A549 (cell line): ENCODE data around the gene BARX2. TPM values are rescaled to one million over a fixed set of nuclear protein-coding genes. Genes with fewer than 3 reads are reported as not detected.

Experiments used
- ATAC-seq, 2 experiments: fragments of 200-7000 bp in 1 of 2; fragments of >200 bp in 1 of 2; cut with Nextera tagmentation in 1 of 2; cut with Tn5 transposase in 1 of 2; 3 replicates each; pipeline versions ENCODE4 v1.8.0 to v1.9.1; 2018 to 2020; ENCODE audit warnings: mild to moderate bottlenecking in 1 of 2, moderate library complexity in 1 of 2
- CTCF ChIA-PET: fragments of 300-600 bp; sonication (Branson Sonifier 250); formaldehyde crosslinking; extraction: SDS; loops from one replicate; lab custom pipeline; 2021; ENCODE audit warnings: antibody characterized with exemption, inconsistent platforms; lab: Yijun Ruan, JAX
- POLR2A ChIA-PET: fragments of 350-600 bp; formaldehyde crosslinking; extraction: SDS; loops from one replicate; lab custom pipeline; 2021; ENCODE audit warnings: antibody characterized with exemption, inconsistent platforms; lab: Yijun Ruan, JAX
- DNase-seq, 2 experiments: peaks; one replicate each; pipeline versions ENCODE4 v3.0.0 to v3.0.0-alpha.2; 2011 to 2016; ENCODE audit warnings: low read depth in 1 of 2, low spot score in 1 of 2
- FAIRE-seq: peaks from 2 replicates; lab custom pipeline; 2011; peaks lifted over from hg19 to GRCh38; lab: Jason Lieb, UNC
- H3K27ac ChIP-seq, 2 experiments: fragments of >200 bp; sonication (Bioruptor Twin); formaldehyde crosslinking; 3 replicates each; pipeline ENCODE4 v1.5.1; 2016 to 2017
- H3K4me1 ChIP-seq: fragments of >200 bp; sonication (Bioruptor Twin); formaldehyde crosslinking; 3 replicates; pipeline ENCODE4 v1.6.1; 2016
- H3K4me2 ChIP-seq: fragments of >200 bp; sonication (Bioruptor Twin); formaldehyde crosslinking; 3 replicates; pipeline ENCODE4 v1.6.1; 2016
- H3K4me3 ChIP-seq: fragments of >200 bp; sonication (Bioruptor Twin); formaldehyde crosslinking; 3 replicates; pipeline ENCODE4 v1.5.1; 2016
- H3K9me3 ChIP-seq: fragments of >200 bp; sonication (Bioruptor Twin); formaldehyde crosslinking; 3 replicates; pipeline ENCODE4 v1.6.1; 2016
- CBX8 ChIP-seq: fragments of 200-600 bp; sonication (generic); IDR thresholded peaks from 2 replicates; pipeline ENCODE4 v1.6.1; 2016
- CEBPB ChIP-seq, 2 experiments: fragments of >200 bp in 1 of 2; sonication (Bioruptor Twin) in 1 of 2; formaldehyde crosslinking in 1 of 2; IDR thresholded peaks; 2 replicates each; pipeline ENCODE4 v1.6.1; 2012 to 2016
- FOSL2 ChIP-seq, 2 experiments: fragments of 450-650 bp in 1 of 2; fragments of >200 bp in 1 of 2; sonication (Bioruptor Twin) in 1 of 2; formaldehyde crosslinking; IDR thresholded peaks; 2 replicates each; pipeline versions ENCODE4 v1.5.0 to v1.6.1; 2016 to 2020; ENCODE audit warnings: mild to moderate bottlenecking in 1 of 2, moderate library complexity in 1 of 2
- FOXS1 ChIP-seq: fragments of 250-450 bp; sonication (Bioruptor Pico); IDR thresholded peaks from 2 replicates; pipeline ENCODE4 v1.5.0; 2020; ENCODE audit warnings: mild to moderate bottlenecking, moderate library complexity
- HOXB13 ChIP-seq: fragments of 250-450 bp; sonication (Bioruptor Pico); IDR thresholded peaks from 2 replicates; pipeline ENCODE4 v1.5.0; 2020; ENCODE audit warnings: low read depth, mild to moderate bottlenecking, moderate library complexity
- JUN ChIP-seq, 2 experiments: fragments of >200 bp; sonication (Bioruptor Twin); formaldehyde crosslinking; IDR thresholded peaks; 2 replicates in 1 of 2; 3 replicates in 1 of 2; pipeline ENCODE4 v1.6.1; 2016 to 2017
- MAFK ChIP-seq: fragments of 450-650 bp; IDR thresholded peaks from 2 replicates; pipeline ENCODE4 v1.6.1; 2014; ENCODE audit not compliant: partially characterized antibody
- NFE2L2 ChIP-seq: fragments of 150-350 bp; conservative IDR thresholded peaks from 2 replicates; pipeline ENCODE4 v1.6.1; 2014; ENCODE audit warnings: low read length
- NR3C1 ChIP-seq: fragments of >200 bp; sonication (Bioruptor Twin); formaldehyde crosslinking; IDR thresholded peaks from 3 replicates; pipeline ENCODE4 v1.6.1; 2017
- SMC3 ChIP-seq: fragments of >200 bp; sonication (Bioruptor Twin); formaldehyde crosslinking; IDR thresholded peaks from 3 replicates; pipeline ENCODE4 v1.6.1; 2018; ENCODE audit warnings: inconsistent platforms
- TFCP2L1 ChIP-seq: fragments of 250-450 bp; sonication (Bioruptor Pico); IDR thresholded peaks from 2 replicates; pipeline ENCODE4 v1.5.0; 2021; ENCODE audit warnings: mild to moderate bottlenecking
- TP53 ChIP-seq: fragments of 250-450 bp; sonication (Bioruptor Pico); IDR thresholded peaks from 2 replicates; pipeline ENCODE4 v1.5.0; 2021; ENCODE audit warnings: mild to moderate bottlenecking, moderate library complexity
- ZC3H11A ChIP-seq: fragments of 450-650 bp; IDR thresholded peaks from 2 replicates; pipeline ENCODE4 v1.6.1; 2014; ENCODE audit warnings: antibody characterized with exemption, mild to moderate bottlenecking
- WGBS: methylation state at CpG from one replicate; pipeline ENCODE4 v1.1.6; 2017; ENCODE audit errors: missing lambda C conversion rate; 5-methylcytosine and 5-hydroxymethylcytosine counted together
- polyA plus RNA-seq, 4 experiments: library from polyadenylated mRNA; depleted of rRNA in 3 of 4; stranded (reverse); fragments of >200 nt; fragmentation: RNase III in 1 of 4; extraction: RNeasy Plus Mini Kit Qiagen cat#74134 plus additional on column Dnase treatment in 1 of 4; gene quantifications; 2 replicates in 3 of 4; 3 replicates in 1 of 4; pipeline ENCODE4 v1.2.3, GENCODE V29; 2011 to 2017
- TF ChIP-seq, protein P1 (sequence below): fragments of 250-450 bp; sonication (Bioruptor Pico); IDR thresholded peaks from 2 replicates; pipeline ENCODE4 v1.5.0; 2021; ENCODE audit warnings: mild to moderate bottlenecking, moderate library complexity, borderline replicate concordance
- TF ChIP-seq, protein P2 (sequence below): fragments of 200-600 bp; sonication (generic); IDR thresholded peaks from 2 replicates; pipeline ENCODE4 v1.6.1; 2016; ENCODE audit warnings: antibody characterized with exemption, mild to moderate bottlenecking, moderate library complexity
- TF ChIP-seq, protein P3 (sequence below): fragments of >200 bp; sonication (Bioruptor Twin); formaldehyde crosslinking; IDR thresholded peaks from 2 replicates; pipeline ENCODE4 v1.6.1; 2016

Gene BARX2
- polyA plus RNA-seq, 2 of the 4 experiments (the other 2 are of a cell fraction), result not detected

DNA sequence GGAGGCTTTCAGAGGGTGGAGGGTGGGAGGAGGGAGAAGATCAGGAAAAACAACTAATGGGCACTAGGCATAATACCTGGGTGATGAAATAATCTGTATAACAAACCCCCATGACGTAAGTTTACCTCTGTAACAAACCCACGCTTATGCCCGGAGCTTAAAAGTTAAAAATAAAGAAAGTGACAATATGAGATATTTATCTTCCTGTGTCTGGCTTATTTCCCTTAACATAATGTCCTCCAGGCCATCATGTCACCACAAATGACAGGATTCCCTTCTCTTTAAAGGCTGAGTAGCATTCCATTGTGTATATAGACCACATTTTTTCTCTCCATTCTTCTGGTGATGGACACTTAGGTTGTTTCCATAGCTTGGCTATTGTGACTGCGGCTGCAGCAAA, 79.5 kb downstream of the BARX2 start:
- 73% methylated on average over 4 of the region's 4 CpGs for WGBS
- H3K9me3 ChIP-seq, result no peaks in the 10 kb centered on the region
- ATAC-seq (no peak), FAIRE-seq (no peak), DNase-seq (no peak)
- H3K4me3 ChIP-seq, result no peak overlapping the region
- no peaks in the 10 kb centered on the region for H3K4me1 ChIP-seq
- ChIA-PET POLR2A (no interaction called here), CTCF (no interaction called here)
- H3K4me2 ChIP-seq, result no peak overlapping the region
- no peak for TF ChIP-seq NFE2L2
- no peak for TF ChIP-seq TP53 (CRISPR knock-in tag)
- no peak for TF ChIP-seq SMC3
- no peak for TF ChIP-seq TFCP2L1 (CRISPR knock-in tag)
- TF ChIP-seq, protein P1, sequence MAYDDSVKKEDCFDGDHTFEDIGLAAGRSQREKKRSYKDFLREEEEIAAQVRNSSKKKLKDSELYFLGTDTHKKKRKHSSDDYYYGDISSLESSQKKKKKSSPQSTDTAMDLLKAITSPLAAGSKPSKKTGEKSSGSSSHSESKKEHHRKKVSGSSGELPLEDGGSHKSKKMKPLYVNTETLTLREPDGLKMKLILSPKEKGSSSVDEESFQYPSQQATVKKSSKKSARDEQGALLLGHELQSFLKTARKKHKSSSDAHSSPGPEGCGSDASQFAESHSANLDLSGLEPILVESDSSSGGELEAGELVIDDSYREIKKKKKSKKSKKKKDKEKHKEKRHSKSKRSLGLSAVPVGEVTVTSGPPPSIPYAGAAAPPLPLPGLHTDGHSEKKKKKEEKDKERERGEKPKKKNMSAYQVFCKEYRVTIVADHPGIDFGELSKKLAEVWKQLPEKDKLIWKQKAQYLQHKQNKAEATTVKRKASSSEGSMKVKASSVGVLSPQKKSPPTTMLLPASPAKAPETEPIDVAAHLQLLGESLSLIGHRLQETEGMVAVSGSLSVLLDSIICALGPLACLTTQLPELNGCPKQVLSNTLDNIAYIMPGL (CRISPR knock-in tag), result no peak
- H3K27ac ChIP-seq, result no peak overlapping the region

DNA sequence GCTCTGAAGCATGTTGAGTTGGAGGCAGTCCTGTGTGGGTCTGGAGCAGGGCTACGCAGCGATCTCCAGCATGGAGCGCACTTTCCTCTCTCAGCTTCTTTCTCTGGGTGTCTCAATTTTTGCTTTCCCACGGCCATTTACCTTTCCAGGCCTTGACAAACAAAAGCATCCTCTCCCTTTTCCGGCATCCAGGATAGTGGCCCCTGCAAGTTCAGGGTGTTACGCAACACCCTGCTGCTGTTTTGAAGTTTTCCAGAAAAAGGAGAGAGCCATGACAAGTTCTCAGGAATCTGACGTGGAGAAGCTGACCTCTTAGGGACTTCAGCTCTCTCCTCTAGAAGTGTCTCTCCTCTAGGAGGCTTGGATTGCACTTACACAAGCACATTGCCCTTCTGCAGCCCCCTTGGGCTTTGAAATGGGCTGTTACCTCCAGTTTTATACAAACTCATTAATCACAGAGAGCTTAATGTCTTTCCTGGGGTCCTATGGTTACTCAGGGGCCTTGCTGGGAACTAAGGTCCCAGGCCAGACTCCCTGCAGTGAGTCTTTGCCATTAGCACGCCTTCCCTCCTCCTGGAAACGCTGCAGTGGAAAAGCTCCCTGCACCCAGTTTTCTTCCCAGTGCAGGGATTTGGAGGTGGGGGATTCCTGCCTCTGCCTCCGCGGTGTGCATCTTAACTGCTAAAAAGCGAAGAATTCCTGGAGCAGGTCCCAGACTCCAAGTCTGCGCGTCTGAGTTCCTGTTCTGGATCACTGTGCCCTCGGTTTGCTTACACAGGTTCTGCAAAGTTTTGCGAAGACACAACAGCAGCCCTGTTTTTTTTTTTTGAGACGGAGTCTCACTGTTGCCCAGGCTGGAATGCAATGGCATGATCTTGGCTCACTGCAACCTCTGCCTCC, 80.4 kb downstream of the BARX2 start:
- DNase-seq (no peak), ATAC-seq (no peak)
- POLR2A ChIA-PET, result no interaction called here
- no peaks in the 10 kb centered on the region for H3K4me1 ChIP-seq
- TF ChIP-seq FOSL2 (IDR thresholded peaks at IDR 0.05), result no peak
- no peak for TF ChIP-seq FOSL2 (CRISPR knock-in tag; IDR thresholded peaks at IDR 0.05)
- TF ChIP-seq, protein P2, sequence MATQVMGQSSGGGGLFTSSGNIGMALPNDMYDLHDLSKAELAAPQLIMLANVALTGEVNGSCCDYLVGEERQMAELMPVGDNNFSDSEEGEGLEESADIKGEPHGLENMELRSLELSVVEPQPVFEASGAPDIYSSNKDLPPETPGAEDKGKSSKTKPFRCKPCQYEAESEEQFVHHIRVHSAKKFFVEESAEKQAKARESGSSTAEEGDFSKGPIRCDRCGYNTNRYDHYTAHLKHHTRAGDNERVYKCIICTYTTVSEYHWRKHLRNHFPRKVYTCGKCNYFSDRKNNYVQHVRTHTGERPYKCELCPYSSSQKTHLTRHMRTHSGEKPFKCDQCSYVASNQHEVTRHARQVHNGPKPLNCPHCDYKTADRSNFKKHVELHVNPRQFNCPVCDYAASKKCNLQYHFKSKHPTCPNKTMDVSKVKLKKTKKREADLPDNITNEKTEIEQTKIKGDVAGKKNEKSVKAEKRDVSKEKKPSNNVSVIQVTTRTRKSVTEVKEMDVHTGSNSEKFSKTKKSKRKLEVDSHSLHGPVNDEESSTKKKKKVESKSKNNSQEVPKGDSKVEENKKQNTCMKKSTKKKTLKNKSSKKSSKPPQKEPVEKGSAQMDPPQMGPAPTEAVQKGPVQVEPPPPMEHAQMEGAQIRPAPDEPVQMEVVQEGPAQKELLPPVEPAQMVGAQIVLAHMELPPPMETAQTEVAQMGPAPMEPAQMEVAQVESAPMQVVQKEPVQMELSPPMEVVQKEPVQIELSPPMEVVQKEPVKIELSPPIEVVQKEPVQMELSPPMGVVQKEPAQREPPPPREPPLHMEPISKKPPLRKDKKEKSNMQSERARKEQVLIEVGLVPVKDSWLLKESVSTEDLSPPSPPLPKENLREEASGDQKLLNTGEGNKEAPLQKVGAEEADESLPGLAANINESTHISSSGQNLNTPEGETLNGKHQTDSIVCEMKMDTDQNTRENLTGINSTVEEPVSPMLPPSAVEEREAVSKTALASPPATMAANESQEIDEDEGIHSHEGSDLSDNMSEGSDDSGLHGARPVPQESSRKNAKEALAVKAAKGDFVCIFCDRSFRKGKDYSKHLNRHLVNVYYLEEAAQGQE, result no peak
- TF ChIP-seq NR3C1, result no peak
- TF ChIP-seq, protein P3, sequence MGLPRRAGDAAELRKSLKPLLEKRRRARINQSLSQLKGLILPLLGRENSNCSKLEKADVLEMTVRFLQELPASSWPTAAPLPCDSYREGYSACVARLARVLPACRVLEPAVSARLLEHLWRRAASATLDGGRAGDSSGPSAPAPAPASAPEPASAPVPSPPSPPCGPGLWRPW, result no peak
- TF ChIP-seq CBX8, result no peak
- TF ChIP-seq CEBPB (IDR thresholded peaks at IDR 0.05), result peak; percentile 34 to 45; a peak in 3 of 4 replicates
- TF ChIP-seq MAFK, result no peak
- TF ChIP-seq, all 56 proteins: peak for 1
- Histone ChIP-seq H3K4me2 (no peak overlapping the region), H3K9me3 (no peaks in the 10 kb centered on the region), H3K27ac (no peak overlapping the region), H3K4me3 (no peak overlapping the region)
- CTCF ChIA-PET, result no interaction called here
- no peak for FAIRE-seq
- WGBS, result 68% methylated on average over 16 of the region's 17 CpGs

DNA sequence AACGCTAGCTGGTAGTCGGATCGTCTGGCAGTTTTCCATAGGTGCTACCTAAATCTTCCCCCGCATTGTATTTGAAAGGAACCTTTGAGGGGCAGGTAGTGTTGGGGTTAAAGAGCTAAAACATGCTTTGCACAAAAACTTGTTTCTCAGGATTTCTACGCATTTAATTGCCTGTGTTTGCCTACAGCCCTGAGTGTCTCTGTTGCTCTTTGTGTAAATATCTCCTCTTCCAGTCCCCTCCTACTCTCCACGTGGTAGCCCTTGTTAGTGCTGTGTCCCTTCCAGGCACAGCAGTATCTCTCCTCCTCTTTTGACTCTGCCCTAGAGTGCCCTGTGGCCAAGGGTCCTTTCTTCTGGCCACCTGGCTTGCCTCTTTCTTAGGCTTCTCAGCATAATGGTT, 81.7 kb downstream of the BARX2 start:
- no peak for TF ChIP-seq FOXS1 (CRISPR knock-in tag)
- no peak for TF ChIP-seq ZC3H11A
- TF ChIP-seq TP53 (CRISPR knock-in tag), result no peak
- TF ChIP-seq HOXB13 (CRISPR knock-in tag), result no peak
- TF ChIP-seq JUN (IDR thresholded peaks at IDR 0.05), result no peak
- FAIRE-seq (no peak), ATAC-seq (no peak), DNase-seq (no peak)
- Histone ChIP-seq H3K4me3 (no peak overlapping the region), H3K9me3 (no peaks in the 10 kb centered on the region), H3K4me2 (no peak overlapping the region), H3K27ac (no peak overlapping the region), H3K4me1 (no peaks in the 10 kb centered on the region)
- WGBS, result 57% methylated on average over 6 of the region's 6 CpGs
- POLR2A ChIA-PET, result no interaction called here
- CTCF ChIA-PET, result no interaction called here
